ELF-1 (cell line): ENCODE results near the gene ZNF148.

ENCODE experiments used
- DNase-seq: peaks from one replicate; pipeline ENCODE4 v3.0.0-alpha.2; 2016; ENCODE audit warnings: low read depth, low spot score

ZNF148 gene

DNA sequence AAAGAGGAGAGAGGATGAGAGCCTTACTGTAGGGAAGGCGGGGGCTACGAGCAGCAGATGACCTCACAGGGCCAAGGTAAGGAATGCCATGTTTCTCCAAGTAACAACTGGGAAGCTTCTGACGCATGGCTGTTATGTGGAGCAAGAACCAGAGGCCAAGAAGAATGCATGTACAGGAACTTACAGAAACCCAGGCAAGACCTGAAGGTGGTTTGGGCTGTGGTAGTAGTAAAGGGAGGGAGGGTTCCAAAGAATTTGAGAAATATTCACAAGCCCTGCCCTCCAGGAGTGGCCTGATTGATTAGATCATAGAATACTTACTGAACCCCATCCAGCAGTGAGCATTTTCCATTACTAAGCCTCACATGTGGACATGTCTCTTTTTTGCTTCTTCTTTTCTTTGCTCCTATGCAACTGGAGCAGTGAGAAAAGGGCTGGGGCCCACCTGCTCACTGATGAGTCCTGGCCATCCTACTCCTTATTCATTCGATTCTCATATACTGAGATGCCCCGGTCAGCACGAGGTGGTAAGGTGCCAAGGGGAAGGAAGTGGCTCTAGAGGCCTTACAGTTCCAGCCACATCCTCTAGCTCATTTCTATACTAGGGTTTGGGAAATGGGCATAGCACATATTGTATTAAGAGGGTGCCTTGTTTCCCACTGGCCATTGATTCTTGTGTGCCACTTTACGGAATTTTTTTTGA, 154.2 kb downstream of the ZNF148 start:
- DNase-seq, result peak; percentile 21

DNA sequence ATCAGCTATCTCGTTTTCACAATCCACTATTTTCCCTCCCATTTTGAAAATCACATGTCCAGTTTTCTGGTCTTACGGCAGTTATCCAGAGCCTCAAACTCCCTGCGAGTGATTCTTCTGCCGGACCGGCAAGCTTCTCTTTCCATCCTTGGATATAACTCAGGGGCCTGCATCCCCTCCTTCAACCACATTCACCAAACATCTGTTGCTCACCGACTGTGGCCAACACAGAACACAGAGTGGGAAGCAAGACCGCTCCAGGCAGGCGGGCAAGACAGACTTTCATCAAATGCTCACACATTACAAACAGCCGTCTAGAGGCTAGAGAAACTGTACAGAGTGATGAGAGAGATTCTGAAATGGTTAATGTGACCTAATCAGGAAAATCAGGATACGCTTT, 154.9 kb downstream of the ZNF148 start:
- no peak for DNase-seq

DNA sequence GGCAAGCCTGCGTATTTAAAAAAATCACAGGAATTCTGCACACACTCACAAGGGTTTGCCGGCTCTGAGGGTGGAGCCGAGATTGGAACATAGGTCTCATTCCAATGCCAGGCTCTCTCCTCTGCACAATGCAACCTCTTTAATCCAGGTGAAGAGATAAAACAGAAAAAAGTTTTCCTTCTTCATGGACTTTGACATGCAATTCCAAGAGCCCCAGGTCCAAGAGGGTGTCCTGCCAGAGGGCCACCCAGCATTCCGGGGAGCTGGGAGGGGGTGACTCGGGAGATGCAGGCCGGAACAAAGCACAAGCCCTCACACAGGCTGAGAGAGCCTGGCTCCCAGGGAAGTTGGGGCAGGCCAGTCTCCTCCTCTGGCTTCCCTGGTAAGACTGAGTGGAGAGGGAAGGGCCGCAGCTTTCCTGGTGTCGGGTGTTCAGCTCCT, 155.8 kb downstream of the ZNF148 start:
- DNase-seq, result peak; percentile 34

DNA sequence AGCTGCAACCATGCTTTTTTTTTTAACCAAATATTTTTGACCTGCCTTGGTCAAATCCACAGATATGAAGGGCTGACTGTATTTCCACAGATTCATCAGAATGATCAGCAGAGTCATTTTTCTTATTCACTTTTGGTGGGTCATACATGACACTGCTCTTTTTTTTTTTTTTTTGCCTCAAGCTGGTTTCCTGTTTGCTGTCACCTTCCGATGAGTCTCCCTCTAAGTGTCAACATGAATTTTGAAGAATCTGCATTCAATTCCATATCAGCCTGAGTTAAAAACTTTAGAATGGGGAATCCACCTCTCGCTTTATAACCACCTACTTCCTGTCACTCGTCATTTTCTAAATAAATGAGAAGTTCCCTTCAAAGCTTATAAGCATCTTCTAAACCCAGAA, 160.4 kb downstream of the ZNF148 start:
- DNase-seq, result no peak

DNA sequence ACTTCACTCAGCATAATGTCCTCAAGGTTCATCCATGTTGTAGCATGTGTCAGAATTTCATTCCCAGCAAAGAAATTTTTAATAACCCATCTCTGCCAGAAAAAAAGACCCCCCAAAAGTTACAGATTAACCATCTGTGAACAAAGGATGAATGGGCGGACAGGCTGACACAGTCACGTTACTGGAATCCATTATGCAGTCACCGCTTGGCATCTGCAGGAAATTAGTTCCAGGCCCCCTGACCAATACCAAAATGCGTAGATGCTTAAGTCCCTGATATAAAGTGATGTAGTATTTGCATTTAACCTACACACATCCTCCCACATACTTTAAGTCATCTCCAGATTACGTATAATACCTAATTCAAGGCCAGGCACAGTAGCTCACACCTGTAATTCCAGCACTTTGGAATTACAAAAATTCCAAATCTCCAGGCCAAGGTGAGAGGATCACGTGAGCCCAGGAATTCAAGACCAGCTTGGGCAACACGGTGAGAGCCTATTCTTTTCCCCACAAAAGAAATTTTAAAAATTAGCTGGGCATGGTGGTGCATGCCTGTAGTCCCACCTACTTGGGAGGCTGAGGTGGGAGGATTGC, 161.1 kb downstream of the ZNF148 start:
- DNase-seq, result peak; percentile 32

DNA sequence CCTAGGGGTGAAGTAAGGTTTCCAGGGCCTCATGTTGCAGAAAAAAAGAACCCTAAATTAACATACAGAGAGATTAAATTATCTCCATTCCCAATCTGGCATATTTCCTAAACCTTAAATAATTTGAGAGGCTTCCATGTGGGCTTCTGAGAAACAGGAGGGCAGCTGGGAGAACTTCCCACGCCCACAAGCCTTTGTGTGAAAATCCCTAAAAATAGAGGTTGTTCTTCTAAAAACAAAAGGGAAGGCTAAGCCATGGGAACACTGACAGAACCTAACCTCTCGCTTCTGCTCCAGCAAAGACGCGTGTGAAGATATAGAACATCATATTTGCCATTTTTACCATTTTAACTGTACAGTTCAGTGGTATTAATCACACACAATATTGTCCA, 161.8 kb downstream of the ZNF148 start:
- DNase-seq, result no peak

DNA sequence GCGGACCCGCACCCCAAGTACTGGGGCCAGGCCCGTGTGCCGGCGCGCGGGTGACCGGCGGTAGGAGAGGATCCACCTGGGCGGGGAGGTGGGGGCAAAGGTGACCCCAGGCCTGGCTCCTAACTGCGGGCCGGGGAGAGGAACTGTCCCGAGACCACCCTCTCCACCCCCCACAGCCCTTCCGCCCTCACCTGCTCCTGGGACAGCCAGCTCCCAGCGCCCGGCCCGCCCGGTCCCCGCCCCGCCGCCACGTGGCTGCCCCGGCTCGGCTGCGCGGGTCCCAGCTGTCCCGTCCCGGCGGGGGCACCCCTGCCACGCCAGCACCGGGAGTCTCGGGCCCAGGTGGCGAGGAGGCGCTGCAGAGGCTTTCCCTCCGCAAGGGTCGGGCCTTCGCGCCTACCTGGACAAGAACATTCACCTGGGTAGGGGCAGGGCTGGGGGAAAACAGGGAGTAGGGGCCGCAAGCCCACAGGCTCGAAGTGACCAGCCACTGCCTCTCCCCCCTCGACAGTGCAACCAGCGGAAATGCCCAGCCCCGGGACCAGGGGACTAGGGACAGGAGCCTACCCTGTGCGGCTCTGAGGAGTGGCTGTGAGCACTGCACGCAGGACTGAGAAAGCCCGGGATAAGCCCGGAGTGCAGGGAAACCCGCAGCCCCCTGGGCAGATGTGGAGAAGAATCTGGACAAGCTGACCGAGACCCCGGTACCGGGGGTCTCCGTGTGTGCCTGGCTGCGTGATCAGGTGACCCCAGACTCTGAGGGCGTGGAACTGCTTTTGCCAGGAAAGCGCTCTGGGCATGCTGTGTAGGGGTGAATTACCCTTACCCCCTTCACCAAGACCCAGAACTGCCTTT, 162.4 kb downstream of the ZNF148 start, which contains the start of gene SLC12A8:
Gene SLC12A8, minus strand, starts transcription at position 240 of the 855 bp plus-strand sequence. CDS start 1,399 bp downstream, outside the sequence.
- DNase-seq, result peak; percentile 25

DNA sequence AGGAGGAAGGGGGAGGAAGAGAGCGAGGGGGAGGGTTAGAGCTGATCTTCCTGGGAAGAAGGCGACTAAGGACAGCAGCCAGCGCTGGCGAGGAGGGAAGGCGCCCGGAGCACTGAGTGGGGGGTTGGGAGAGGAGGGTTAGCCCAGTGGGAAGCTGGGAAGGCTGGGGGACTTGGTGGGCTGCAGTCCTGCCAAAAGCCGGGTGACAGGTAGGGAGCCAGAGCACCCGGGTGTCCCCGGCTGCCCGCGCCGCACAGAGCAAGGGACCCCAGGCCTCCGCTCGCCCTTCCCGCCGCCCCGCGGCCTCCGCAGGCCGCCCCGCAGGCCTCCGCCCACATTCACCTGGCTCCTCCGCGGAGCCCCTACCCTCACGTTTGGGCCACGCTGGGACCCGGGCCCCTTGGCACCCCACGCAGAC, 163.0 kb downstream of the ZNF148 start:
- peak; percentile 74 for DNase-seq

DNA sequence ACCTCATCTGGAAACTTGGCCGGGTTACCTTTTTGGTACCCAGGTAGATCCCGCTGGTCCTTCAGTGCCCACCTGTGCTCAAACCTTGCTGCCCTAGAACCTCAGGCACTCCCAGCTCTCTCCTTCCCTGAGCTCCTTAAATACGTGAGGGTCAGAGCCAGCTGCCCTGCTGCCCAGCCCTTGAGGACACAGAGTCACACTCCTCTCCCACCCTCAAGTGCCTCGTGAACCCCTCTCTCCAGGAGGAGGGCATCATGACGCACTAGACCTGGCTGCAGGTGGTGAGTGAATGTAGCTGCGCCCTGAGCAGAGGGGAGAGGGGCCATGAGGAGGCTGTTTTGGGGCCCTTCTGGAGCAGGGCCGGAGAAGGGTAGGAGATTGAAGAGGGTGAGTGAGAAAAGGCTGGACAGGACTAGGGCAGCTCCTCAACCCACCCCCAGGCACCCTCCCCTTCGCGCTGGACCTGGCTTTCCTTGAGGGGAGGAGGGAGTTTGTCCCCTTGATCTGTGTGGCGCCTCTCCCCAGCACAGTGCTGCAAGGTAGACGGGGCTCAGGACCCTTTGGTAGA, 163.5 kb downstream of the ZNF148 start:
- no peak for DNase-seq

DNA sequence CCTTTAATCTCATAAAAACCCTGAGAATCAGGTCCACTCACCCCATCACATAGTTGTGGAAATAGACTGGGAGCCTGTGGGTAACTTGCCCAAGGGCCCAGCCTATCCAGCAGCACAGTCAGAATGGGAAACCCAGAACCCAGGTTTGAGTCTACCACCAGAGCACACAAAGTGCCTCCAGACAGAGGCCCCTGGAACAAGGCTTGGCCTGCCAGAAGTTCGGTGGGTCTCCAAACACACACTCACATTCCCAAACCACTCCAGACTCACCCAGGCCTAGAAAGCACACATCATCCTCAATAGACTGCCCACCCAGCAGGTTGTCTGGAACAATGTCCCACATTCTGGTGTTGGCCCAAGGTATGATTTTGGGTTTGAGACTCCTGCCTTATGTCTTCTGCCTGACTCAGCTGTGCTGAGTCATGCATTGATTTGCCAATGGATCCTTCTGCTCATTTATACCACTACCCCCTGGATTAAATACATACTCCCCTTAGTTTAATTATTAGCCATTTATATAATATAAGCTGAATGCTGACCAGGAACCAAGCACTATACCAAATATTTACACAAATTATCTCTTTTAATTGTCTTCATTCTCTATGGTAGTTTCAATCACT, 167.1 kb downstream of the ZNF148 start:
- no peak for DNase-seq

DNA sequence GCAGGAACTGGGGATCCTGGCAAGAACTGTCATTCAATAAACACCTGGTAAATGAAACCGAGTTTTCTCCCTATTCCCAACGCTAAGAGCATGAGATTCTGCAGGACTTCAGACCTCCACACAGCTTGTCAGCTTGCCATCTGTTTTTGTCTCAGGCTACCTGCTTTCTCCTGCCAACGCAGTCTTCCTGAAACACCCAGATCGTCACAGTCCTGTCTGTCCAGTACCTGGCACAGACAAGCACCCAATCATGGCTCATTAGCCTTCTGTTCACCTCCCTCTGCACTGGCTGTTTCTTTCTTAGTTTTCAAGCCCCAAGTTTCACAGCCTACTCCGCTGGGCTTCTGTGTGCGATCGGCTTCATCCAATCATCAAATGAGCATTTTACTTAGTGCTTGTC, 167.6 kb downstream of the ZNF148 start:
- no peak for DNase-seq

DNA sequence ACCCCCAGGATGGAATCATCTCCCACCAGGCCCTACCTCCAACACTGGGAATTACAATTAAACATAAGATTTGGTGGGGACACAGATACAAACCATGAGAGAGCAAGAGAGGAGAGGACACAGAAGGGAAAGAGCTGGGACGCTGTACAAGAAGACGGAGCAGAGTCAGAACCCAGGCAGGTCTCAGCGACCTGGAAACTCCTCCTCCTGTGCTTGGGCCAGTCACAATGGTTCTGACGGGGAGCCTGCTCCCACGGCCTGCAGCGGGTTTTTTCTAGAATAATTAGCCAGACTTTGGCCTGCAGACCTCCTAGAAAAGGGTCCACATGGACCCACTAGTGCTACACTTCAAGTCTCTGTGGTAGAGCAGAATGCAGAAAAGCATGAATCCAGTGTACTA, 168.2 kb downstream of the ZNF148 start:
- no peak for DNase-seq

DNA sequence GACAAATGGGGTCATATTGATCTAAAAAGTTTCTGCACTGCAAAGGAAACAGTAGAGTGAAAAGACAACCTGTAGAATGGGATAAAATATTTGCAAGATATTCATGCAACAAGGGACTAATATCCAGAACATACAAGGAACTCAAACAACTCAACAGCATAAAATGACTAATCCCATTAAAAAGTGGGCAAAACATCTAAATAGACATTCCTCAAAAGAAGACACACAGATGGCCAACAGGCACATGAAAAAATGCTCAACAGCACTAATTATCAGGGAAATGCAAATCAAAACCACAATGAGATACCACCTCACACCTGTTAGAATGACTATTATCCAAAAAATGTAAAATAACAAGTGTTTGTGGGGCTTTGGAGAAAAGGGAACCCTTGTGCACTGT, 171.4 kb downstream of the ZNF148 start:
- no peak for DNase-seq

DNA sequence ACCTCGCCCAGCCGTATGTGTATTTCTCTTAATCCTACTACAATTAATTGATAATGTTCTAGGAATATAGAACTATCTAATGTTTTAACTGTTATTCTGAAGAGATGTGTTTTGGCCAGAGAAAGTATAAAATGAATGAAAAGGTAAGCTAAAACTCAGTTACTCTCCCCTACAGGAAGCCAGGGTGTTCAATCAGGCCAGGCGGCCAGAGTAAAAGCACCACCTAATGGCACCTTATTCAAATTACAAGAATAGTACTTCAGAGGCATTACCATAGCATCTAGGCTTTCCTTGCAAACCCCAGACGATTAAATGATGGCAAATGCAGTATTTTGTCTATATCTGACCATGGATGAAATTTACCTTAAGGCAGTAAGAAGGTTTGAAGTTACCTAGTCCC, 172.9 kb downstream of the ZNF148 start:
- DNase-seq, result peak; percentile 35

DNA sequence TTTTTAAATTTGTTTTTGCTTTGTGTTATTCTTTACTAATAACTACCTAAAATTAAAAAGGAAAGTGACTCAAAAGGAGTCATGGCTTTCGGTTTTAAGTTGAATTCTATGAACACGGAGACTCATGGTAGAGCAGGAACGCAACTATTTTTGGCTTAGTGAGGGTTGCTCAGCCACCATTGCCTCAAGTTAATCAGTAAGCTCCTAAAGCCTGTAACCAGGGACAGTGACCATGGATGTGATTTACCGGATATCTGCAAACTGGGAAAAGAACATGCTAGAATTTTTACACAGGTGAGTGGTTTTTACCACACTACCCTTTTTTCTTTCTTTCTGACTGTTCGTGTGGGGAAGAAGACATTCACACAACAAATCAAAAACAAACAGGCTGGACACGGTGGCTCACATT, 174.4 kb downstream of the ZNF148 start:
- no peak for DNase-seq

DNA sequence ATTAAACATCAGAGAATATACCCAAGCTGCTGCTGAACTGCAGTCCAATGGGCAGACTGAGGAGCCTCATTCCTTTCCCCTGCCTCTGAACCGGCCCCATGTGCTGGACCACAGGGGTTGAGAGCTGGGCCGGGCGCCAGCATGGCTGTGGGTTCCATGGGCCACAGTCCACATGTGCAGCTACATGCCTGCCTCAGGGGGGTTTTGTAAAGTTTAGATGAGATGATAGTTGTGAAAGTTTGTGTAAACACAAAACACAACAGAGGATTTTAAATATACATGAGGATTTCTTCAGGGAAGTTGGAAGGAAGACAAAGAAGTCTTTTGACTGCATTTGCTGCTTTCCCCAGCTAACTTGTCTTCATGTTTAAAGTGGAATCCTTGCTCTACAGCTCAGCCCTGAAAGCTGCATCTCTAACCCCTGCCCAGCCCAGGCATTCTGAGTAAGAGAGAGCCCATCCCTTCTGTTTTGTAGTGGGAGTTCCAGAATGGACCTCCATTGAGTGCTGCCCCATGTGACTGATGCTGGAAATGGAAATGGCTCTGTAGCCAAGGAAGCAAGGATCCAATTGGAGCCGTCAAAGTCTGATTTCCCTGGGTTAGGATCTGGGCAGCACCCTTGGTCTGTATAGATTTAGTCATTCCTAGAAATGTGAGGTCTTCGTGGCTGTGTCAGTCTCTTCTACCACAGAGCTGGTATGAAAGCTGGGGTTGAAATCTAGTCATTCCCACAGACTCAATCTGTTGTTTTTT, 180.1 kb downstream of the ZNF148 start:
- no peak for DNase-seq

DNA sequence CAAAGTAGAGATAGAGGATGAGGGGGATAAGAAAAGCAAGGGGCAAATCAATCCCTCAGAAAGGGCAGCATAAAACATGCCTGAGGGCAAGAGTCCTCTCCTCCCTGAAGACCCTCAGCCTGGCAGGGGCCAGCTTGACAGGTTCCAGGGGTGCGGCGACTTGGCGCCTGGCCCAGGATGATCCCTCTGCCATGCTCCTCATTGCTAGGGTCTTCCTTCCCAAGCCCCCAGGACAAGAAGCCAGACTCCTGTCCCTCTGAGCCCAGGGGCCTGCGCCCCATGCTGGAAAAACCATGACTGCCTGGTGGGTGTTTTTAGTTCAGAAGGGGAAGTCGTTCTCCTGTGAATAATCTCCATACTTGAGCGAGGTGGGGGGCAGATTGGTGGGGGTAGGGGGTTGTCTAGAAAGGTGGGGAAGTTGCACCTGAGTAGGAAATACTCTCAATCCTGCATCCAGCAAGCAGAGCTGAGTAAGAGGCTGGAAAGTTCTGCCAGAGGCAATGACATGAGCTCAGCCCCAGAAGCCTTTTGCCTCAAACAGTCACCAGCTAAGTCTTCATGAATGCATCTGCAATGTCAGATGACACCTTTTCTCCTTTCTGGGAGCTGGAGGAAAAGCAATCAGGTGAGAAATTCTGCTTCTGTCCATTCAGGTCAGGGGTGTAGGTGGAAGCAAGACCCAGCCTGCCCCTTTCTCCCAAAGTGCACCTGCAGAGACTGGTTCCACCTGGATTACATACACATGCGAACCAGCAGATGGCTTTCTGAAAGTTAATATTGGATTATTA, 180.9 kb downstream of the ZNF148 start:
- no peak for DNase-seq

DNA sequence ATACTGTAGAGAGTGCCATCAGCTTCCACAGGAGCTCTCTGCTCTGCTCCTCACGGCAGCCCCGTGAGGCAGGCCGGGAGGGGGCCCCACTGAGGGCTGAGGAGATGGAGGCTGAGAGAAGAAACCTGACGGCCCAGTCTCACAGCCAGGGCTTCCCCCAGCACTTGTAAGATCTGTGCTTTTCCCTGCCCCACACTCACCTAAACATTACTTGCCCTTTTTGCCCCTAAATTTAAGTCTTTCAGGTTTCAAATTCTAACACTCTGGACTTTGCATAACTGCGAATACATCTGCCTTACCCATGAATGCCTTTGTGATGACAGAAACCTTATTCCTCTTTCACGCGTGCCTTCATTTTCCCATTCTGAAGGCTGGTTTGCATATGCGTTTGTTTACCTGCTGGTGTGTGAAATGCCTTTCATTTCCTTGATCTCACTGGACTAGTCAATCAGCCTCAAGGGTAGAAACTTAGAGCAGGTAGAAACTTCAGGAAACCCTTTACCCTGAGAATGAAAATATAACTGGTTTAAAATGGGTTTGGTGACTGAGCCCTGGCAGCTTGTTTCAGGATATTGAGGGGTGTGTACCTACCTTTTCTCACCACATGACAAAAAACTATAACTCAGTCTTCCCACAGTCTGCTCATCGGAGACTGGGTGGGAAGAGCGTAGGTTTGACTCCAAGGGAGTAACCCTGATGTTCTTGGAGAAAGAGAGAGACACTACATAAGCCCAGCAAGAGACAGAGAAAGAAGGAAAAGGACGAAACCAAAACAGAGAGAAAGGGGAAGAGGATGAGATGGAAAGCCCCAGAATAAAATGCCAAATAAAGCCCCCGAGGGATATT, 182.7 kb downstream of the ZNF148 start:
- peak; percentile 62 for DNase-seq

DNA sequence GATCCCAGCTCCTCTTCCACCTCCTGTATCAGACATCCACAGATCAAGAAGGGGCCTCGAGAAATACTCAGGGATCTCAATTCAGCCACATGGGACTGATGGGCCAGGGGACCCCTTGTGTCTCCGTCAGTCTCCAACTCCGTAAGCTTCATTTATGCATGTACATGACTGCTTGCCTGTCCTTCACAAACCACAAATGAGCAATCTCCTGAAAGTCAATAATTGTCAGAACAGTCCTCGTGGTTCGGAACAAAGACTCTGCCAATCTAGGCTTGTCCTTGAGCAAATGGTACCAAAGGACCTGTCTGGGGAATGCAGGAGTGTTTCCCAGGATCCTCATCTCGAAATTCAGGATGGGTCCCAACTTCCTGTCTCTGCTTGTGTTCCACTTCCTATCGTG, 183.4 kb downstream of the ZNF148 start:
- DNase-seq, result no peak
